GM18526 (cell line): ENCODE measurements around the gene TEX29.

Experiments
- POLR2A ChIP-seq: IDR thresholded peaks from 3 replicates; pipeline ENCODE4 v1.6.1; 2011; ENCODE audit not compliant: insufficient read length; ENCODE audit errors: extremely low read depth

Gene TEX29

DNA sequence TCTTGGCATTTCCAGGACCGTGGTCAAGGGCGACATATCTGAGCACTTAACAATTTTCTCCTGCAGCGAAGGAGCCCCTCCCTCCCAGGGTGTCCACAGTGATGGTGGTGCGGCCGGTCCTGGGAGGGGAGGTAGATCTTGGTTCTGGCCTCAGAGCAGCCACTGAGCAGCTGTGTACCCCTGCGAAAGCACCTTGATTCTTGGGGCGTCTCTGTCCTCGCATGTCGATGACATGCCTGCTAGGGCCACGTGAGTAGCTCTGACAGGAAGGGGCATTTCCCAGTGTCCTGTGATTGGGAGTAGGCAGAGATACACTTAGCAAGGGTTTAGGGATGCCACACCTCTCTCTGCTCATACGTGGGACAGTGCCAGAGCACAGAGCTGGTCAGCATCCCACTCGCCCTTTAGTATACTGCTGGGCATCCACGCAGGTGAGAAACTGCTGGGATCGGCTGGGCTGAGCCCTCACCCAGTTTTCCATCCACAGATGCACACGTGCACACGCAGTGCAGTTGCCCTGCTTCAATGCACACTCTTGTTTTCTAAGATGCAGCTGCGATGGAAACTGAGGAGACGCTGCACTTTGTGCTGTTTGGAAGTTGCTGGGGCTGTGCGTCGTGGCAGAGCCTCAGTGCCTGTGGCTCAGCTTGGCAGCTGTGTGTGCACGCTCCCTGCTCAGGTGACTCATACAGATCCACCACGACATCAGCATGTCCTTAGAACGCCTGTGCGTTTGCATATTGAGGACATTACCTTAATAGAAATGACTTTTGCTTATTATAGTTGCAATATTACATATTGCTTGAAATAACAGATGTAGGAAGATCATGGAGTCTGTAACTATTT lies 66.8 kb downstream of the TEX29 start:
- TF ChIP-seq POLR2A = no peak

DNA sequence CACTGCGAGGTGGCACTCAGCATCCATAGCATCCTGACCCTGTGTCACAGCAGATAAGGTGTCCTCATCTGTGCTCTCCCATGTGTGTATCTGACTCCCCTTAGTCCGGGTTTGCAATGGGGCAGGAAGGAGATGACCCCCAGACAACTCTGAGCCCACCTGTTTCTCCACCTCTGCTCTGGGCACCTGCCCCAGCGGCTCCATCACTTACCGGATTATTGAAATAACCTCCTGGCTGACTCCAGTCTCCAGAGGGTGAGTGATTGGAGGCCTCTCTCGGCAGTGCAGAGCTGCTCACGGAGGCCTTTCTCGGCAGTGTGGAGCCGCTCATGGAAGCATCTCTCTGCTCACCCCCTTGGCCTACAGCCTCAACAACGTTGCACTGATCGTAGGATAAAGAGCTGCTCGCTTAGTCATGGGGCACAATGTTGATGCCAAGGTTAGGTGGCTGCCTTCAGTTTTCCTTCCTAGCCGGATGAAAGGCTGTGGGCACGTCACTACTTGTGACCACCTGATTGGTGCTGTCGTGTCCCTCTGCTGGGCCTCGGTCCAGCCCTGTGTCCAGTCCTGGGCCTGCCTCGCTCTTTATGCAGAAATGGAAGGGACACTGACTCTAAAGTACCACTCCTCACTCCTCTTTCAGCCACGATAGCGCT lies 67.6 kb downstream of the TEX29 start:
- TF ChIP-seq POLR2A = no peak

DNA sequence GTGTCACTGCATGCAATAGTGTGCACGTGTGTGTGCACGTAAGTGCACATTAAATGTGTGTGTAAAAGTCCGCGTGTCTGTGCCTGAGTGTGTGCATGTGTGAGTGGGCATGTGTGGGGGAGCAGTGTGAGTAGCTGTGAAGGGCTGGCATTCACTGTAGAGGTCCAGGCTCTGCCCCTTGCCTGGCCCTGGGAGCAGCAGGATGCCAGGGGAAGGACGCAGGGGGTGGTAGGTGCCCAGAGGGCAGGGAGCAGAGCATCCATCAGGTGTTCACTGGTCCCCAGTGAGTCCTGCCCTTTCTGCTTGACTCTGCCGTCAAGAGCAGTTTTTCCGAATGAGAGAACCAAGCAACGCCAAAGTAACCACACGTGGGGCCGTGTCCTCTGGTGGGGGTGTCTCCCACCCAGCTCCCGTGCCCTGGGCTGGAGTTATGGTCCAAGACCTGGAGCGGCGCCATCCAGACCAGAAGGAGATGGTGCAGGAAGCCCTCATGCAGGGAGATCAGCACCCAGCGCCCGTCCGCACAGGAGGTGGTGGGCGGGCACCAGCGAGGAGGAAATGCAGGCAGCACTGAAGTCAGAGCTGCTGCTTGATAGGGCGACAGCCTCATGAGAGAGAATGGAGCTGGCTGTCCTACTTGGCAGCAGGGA lies 68.5 kb downstream of the TEX29 start:
- no peak for TF ChIP-seq POLR2A

DNA sequence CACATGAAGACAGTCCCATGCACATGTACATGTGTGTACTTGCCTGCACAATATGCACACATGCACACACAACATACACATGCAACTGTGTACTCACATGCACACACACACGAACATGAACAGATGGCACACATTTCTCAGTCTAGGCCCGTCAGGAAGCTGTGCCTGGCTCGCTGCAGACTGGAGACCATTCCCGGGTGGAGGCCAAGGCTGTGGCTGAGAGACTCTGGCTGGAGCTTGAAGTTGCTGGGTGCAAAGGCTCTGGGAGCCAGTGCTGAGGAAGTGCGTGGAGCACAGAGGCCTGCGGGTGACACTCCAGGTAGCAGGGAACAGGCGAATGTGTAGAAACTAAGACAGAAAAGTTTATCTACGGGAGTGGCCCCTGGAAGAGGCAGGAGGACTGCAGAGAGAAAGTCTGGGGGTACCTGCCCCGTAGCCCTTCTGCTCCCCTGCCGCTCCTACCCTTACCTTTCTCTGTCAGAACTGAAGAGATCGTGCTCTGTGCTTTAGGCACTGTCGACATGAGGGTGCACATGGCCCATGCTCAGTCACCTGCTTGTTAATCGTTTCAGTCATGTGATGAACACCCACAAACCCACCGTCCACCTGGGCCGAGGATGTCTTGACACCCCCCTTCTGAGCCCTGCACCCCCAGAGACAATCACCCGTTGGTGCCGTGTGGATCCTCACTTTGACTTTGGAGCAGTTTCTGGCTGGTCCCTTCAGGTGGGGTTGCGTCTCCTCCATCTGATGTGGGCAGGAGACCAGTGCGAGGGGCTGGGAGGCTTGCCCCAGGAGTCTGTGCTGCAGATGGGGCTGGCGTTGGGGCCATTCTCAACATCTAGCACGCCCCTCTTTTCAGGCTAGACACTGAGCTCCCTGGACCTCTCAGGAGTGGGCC lies 69.4 kb downstream of the TEX29 start:
- TF ChIP-seq POLR2A = no peak

DNA sequence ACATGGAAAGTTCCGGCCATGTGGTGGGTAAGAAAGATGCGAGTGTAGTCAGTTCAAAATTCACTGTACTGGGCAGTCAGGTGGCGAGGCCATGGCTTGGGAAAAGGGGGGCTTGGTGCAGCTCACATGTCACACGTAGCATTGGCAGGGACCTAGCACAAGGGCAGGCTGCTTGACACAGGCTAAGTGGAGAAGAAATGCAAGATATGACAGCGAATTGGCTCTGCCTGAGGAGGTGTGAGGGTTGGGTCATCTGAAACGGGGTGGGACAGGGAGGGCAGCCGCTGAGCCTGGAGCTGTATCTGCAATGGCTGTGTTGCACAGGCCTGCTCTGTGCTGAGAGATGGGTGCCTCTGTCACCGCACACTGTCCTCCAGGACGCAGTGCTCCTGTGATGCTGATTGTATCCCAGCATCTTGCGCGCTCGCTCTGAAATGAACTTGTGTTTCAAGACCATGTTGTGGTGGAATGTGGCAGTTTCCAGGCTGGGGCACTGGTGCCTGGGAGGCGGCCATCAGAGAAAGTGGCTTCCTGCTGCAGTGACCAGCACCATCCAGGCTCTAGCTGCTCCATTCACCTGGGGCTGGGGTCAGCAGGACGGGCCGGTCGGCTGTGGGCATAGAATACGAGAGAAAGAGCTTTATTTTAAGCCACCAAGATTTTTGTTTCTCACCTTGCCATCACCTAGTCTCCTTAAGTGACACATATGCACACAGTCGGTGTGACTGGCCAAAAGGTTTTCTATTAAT lies 70.3 kb downstream of the TEX29 start:
- no peak for TF ChIP-seq POLR2A

DNA sequence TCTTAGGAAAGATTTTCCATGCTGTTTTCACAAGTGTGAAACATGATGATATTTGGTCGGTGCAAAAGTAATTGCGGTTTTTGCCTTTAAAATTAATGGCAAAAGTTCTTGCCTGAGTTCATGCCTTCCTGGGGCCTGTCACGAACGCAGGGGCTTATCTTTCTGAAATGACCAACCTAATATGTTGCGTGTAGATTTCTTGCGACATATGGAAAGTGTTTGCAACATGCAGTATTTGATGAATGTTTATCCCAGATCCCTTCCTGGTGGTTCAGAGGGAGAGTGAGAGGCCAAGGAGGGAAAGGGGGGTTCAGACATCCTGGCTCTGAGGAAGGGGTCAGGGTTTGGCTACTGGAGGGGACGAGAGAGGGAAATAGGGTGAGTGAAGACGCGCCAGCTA lies 72.0 kb downstream of the TEX29 start:
- no peak for TF ChIP-seq POLR2A

DNA sequence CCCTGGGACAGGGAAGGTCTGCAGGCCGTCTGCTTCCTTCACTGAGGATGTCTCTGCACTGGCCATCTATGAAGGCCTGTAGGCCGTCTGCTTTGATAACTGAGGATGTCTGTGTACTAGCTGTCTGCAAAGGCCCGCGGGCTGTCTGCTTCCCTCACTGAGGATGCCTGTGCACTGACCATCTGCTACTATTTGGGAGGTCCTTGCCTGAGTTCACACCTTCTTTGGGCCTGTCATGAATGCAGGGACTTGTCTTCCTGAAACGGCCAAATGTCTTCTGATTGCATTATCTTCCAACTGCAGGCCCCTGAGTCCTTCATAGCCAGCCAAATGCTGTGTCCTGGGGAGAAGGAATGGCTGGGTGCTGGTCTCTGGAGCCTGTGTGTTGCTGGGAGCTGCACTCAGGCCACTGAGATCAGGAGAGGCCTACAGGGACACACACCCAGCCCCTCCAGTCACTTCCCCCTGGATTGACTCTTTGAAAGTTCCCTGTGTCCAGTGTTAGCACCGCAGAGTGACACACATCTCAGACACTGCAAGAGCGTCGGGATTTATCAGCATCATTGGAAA lies 72.9 kb downstream of the TEX29 start:
- TF ChIP-seq POLR2A = no peak
